GM23338 (cell line): ENCODE data around the gene TMEM62. TPM values are rescaled to one million over a fixed set of nuclear protein-coding genes. Genes with fewer than 3 reads are reported as not detected.

Source experiments
- ATAC-seq: fragments of 200-7000 bp; cut with Tn5 transposase; 3 replicates; pipeline ENCODE4 v1.9.1; 2020
- DNase-seq: peaks from one replicate; pipeline ENCODE4 v3.0.0-alpha.2; 2015; ENCODE audit warnings: low spot score
- H2AFZ ChIP-seq: fragments of 200-600 bp; sonication (generic); 2 replicates; pipeline ENCODE4 v1.8.0; 2016; ENCODE audit warnings: antibody characterized with exemption, mild to moderate bottlenecking, moderate library complexity
- H3F3A ChIP-seq: fragments of 200-600 bp; sonication (generic); replicated peaks from 2 replicates; pipeline ENCODE4 v1.8.0; 2017; ENCODE audit warnings: antibody characterized with exemption, mixed run types, low read depth
- H3K27ac ChIP-seq: fragments of 200-600 bp; sonication (generic); 2 replicates; pipeline ENCODE4 v1.6.1; 2016; ENCODE audit warnings: low read depth
- H3K27me3 ChIP-seq: fragments of 200-600 bp; sonication (generic); 2 replicates; pipeline ENCODE4 v1.8.0; 2016; ENCODE audit warnings: mild to moderate bottlenecking, mixed run types, moderate library complexity; ENCODE audit not compliant: insufficient read depth
- H3K36me3 ChIP-seq: fragments of 200-600 bp; sonication (generic); 2 replicates; pipeline ENCODE4 v1.8.0; 2016; ENCODE audit warnings: mild to moderate bottlenecking; ENCODE audit not compliant: insufficient read depth
- H3K4me1 ChIP-seq: fragments of 200-600 bp; sonication (generic); 2 replicates; pipeline ENCODE4 v1.8.0; 2016; ENCODE audit warnings: mild to moderate bottlenecking, moderate library complexity; ENCODE audit not compliant: insufficient read depth
- H3K4me2 ChIP-seq: fragments of 200-600 bp; sonication (generic); 2 replicates; pipeline ENCODE4 v1.7.1; 2017; ENCODE audit warnings: mixed run types
- H3K4me3 ChIP-seq: fragments of 200-600 bp; sonication (generic); 2 replicates; pipeline ENCODE4 v1.6.1; 2016; ENCODE audit warnings: mixed run types
- H3K79me2 ChIP-seq: fragments of 200-600 bp; sonication (generic); replicated peaks from 2 replicates; pipeline ENCODE4 v1.8.0; 2017; ENCODE audit warnings: mild to moderate bottlenecking; ENCODE audit not compliant: insufficient read depth
- H3K9me2 ChIP-seq: fragments of 200-600 bp; sonication (generic); 2 replicates; pipeline ENCODE4 v1.8.0; 2017; ENCODE audit not compliant: insufficient read depth
- H4K20me1 ChIP-seq: fragments of 200-600 bp; sonication (generic); replicated peaks from 2 replicates; pipeline ENCODE4 v1.8.0; 2017; ENCODE audit warnings: mild to moderate bottlenecking; ENCODE audit not compliant: insufficient read depth
- H3K27ac Mint-ChIP-seq: 2 replicates; pipeline ENCODE4 v1.8.0; 2020; ENCODE audit warnings: inconsistent platforms, mild to moderate bottlenecking, moderate library complexity, mixed read lengths
- H3K27me3 Mint-ChIP-seq: 3 replicates; pipeline ENCODE4 v1.8.0; 2022; ENCODE audit warnings: low read depth, mild to moderate bottlenecking, moderate library complexity, mixed read lengths, inconsistent platforms; ENCODE audit not compliant: insufficient read depth, poor library complexity
- H3K36me3 Mint-ChIP-seq: 3 replicates; pipeline ENCODE4 v1.8.0; 2021; ENCODE audit warnings: low read depth, mild to moderate bottlenecking, inconsistent platforms, moderate library complexity, mixed read lengths
- H3K4me1 Mint-ChIP-seq: 3 replicates; pipeline ENCODE4 v1.8.0; 2020; ENCODE audit warnings: mild to moderate bottlenecking, inconsistent platforms, mixed read lengths
- H3K4me3 Mint-ChIP-seq: 3 replicates; pipeline ENCODE4 v1.8.0; 2021; ENCODE audit warnings: moderate library complexity, mild to moderate bottlenecking, inconsistent platforms, mixed read lengths
- H3K9me3 Mint-ChIP-seq: 3 replicates; pipeline ENCODE4 v1.8.0; 2020; ENCODE audit warnings: moderate library complexity, mild to moderate bottlenecking, inconsistent platforms, mixed read lengths
- CREB1 ChIP-seq: fragments of 250-450 bp; sonication (Bioruptor Pico); IDR thresholded peaks from 2 replicates; pipeline ENCODE4 v1.5.0; 2020; ENCODE audit warnings: low read depth, mild to moderate bottlenecking, moderate library complexity
- ETS1 ChIP-seq: IDR thresholded peaks from 2 replicates; pipeline ENCODE4 v1.6.1; 2016; ENCODE audit warnings: antibody characterized with exemption
- EZH2 ChIP-seq: fragments of 200-600 bp; sonication (generic); IDR thresholded peaks from one replicate; pipeline ENCODE4 v1.8.0; 2017; ENCODE audit warnings: antibody characterized with exemption, mild to moderate bottlenecking, low read depth; ENCODE audit not compliant: unreplicated experiment
- EZH2phosphoT487 ChIP-seq: fragments of 200-600 bp; sonication (generic); IDR thresholded peaks from one replicate; pipeline ENCODE4 v1.8.1; 2018; ENCODE audit warnings: antibody characterized with exemption; ENCODE audit not compliant: unreplicated experiment
- JUNB ChIP-seq: IDR thresholded peaks from one replicate; pipeline ENCODE4 v1.6.1; 2016; ENCODE audit warnings: antibody characterized with exemption; ENCODE audit not compliant: unreplicated experiment
- NANOG ChIP-seq: IDR thresholded peaks from 2 replicates; pipeline ENCODE4 v1.6.1; 2016; ENCODE audit warnings: antibody characterized with exemption, borderline replicate concordance
- POLR2AphosphoS5 ChIP-seq: IDR thresholded peaks from 2 replicates; pipeline ENCODE4 v1.6.1; 2016; ENCODE audit warnings: antibody characterized with exemption, low read depth
- REST ChIP-seq: IDR thresholded peaks from one replicate; pipeline ENCODE4 v1.6.1; 2018; ENCODE audit warnings: antibody characterized with exemption; ENCODE audit not compliant: unreplicated experiment
- STAT1 ChIP-seq: IDR thresholded peaks from one replicate; pipeline ENCODE4 v1.6.1; 2016; ENCODE audit warnings: antibody characterized with exemption; ENCODE audit not compliant: unreplicated experiment
- ZNF114 ChIP-seq: fragments of 250-450 bp; sonication (Bioruptor Pico); IDR thresholded peaks from 2 replicates; pipeline ENCODE4 v1.5.0; 2020; ENCODE audit warnings: mild to moderate bottlenecking, moderate library complexity
- ZNF331 ChIP-seq: fragments of 250-450 bp; sonication (Bioruptor Pico); IDR thresholded peaks from 2 replicates; pipeline ENCODE4 v1.5.0; 2020; ENCODE audit warnings: low read depth, mild to moderate bottlenecking, moderate library complexity
- ZNF462 ChIP-seq: fragments of 250-450 bp; sonication (Bioruptor Pico); IDR thresholded peaks from 2 replicates; pipeline ENCODE4 v1.5.0; 2020; ENCODE audit warnings: mild to moderate bottlenecking, moderate library complexity
- polyA plus RNA-seq: library from polyadenylated mRNA; unstranded; fragments of >200 nt; fragmentation: Nextera tagmentation; extraction: Ambion mirVana; gene quantifications from 2 replicates; pipeline ENCODE4 v1.2.1, GENCODE V29; 2016
- total RNA-seq: library from RNA; depleted of rRNA; stranded (reverse); fragments of >200 nt; shearing (Covaris generic); gene quantifications from 2 replicates; pipeline ENCODE4 v1.2.3, GENCODE V29; 2014

The TMEM62 gene
- total and polyA plus RNA-seq, 2 experiments from 2014 or later, result 3.4 to 14.3 TPM

- TF ChIP-seq REST (no peak), EZH2phosphoT487 (no peak), CREB1 (no peak), ZNF114 (CRISPR knock-in tag) (no peak), POLR2AphosphoS5 (no peak), STAT1 (no peak), ETS1 (no peak), EZH2 (no peak), JUNB (no peak), NANOG (no peak)
Measured at GRCh38 chr15:43151688-43152087, 18.3 kb downstream of the TMEM62 start (continued).

- Histone ChIP-seq H3K4me1 (no peaks in the 10 kb centered on the region), H4K20me1 (no peaks in the 10 kb centered on the region), H3K9me2 (no peaks in the 10 kb centered on the region), H3K36me3 (no peaks in the 10 kb centered on the region; the same call in 1 of the 2 replicates), H3K4me3 (no peak overlapping the region), H3F3A (no peaks in the 10 kb centered on the region), H3K4me2 (no peak overlapping the region), H3K79me2 (no peaks in the 10 kb centered on the region), H3K27me3 (no peaks in the 10 kb centered on the region), H3K27ac (no peak overlapping the region), H2AFZ (no peak overlapping the region)
- H3K27ac Mint-ChIP-seq, result no peak overlapping the region
- DNase-seq, result no peak
- H3K4me3 Mint-ChIP-seq, result no peak overlapping the region
- peaks cover 2% of the 10 kb centered on the region for H3K27me3 Mint-ChIP-seq
- no peaks in the 10 kb centered on the region for H3K4me1 Mint-ChIP-seq
- no peaks in the 10 kb centered on the region for H3K36me3 Mint-ChIP-seq
- no peak for ATAC-seq
- no peaks in the 10 kb centered on the region for H3K9me3 Mint-ChIP-seq
- TF ChIP-seq ZNF114 (CRISPR knock-in tag) (no peak), POLR2AphosphoS5 (no peak), REST (no peak), STAT1 (no peak), NANOG (no peak), ZNF462 (CRISPR knock-in tag) (no peak), ZNF331 (CRISPR knock-in tag) (no peak)
Measured at GRCh38 chr15:43153269-43153668, 19.9 kb downstream of the TMEM62 start.
